Activated CD4-positive, alpha-beta memory T cell treated with anti-CD3 and anti-CD28 coated beads, Interleukin-2, amount 10 ng/mL, durations not matched to agents 7 days and 5 days (primary cell): ENCODE results near the gene CEP89. TPM values are rescaled to one million over a fixed set of nuclear protein-coding genes. Genes with fewer than 3 reads are reported as not detected.
"Not testable (repeated sequence)": the region's sequence is repeated elsewhere in the genome, so short reads cannot be mapped to it uniquely, and the experiment has no call there.

ENCODE experiments used
- CTCF ChIA-PET: fragments of 350-600 bp; sonication (Branson Sonifier 250); formaldehyde crosslinking; loops from one replicate; lab custom pipeline; 2021; ENCODE audit warnings: antibody characterized with exemption, inconsistent platforms; lab: Charles Lee
- POLR2A ChIA-PET: fragments of 350-600 bp; sonication (Branson Sonifier 250); formaldehyde crosslinking; loops from one replicate; lab custom pipeline; 2021; ENCODE audit warnings: antibody characterized with exemption; lab: Charles Lee
- DNase-seq: peaks from one replicate; pipeline ENCODE4 v3.0.0-alpha.2; 2020
- H3K27ac Mint-ChIP-seq: one replicate; pipeline ENCODE4 v1.8.0; 2021; ENCODE audit warnings: mild to moderate bottlenecking, mixed read lengths
- H3K27me3 Mint-ChIP-seq: one replicate; pipeline ENCODE4 v1.8.0; 2021; ENCODE audit warnings: mixed read lengths
- H3K36me3 Mint-ChIP-seq: one replicate; pipeline ENCODE4 v1.8.0; 2021; ENCODE audit warnings: low read depth, mixed read lengths
- H3K4me1 Mint-ChIP-seq: one replicate; pipeline ENCODE4 v1.8.0; 2021; ENCODE audit warnings: mixed read lengths
- H3K4me3 Mint-ChIP-seq: one replicate; pipeline ENCODE4 v1.8.0; 2021; ENCODE audit warnings: mild to moderate bottlenecking, mixed read lengths
- H3K9me3 Mint-ChIP-seq: one replicate; pipeline ENCODE4 v1.8.0; 2021; ENCODE audit warnings: mixed read lengths
- total RNA-seq, 2 experiments: library from RNA; stranded (reverse); gene quantifications; one replicate each; pipeline ENCODE4 v1.2.3, GENCODE V29; 2021

CEP89 gene
- 10 to 100 TPM; 18.1 to 19.8 TPM for total RNA-seq

- CTCF ChIA-PET = interaction anchor here (0.5 to 1.7 kb wide), 6 partner anchors 65 to 280 kb away, joined by 3 to 8 read pairs (median 3); partner anchors contain the start of gene NUDT19
- Mint-ChIP-seq H3K4me3 (peak within 1 kb of the TSS; percentile 96), H3K36me3 (peaks cover 20% of the 10 kb centered on the region), H3K4me1 (peaks cover 31% of the 10 kb centered on the region), H3K27ac (peak within 1 kb of the TSS; percentile 82), H3K9me3 (no peaks in the 10 kb centered on the region), H3K27me3 (no peaks in the 10 kb centered on the region)
- peak; percentile 99 for DNase-seq
- POLR2A ChIA-PET = interaction anchor here (0.6 to 2.1 kb wide), 10 partner anchors 28 to 626 kb away, joined by 3 to 14 read pairs (median 4); partner anchors contain the start of genes CEBPG, GPATCH1, NUDT19 and ZNF507
These were observed at the start of gene CEP89, which contains the start of gene FAAP24 for GRCh38 chr19:32971715-32972540. CEP89 (minus strand) TSS chr19:32971958; CDS start chr19:32971874, 84 bp downstream. FAAP24 (plus strand) TSS chr19:32972242; CDS start chr19:32973197, 955 bp downstream.

- H3K9me3 Mint-ChIP-seq, CTCF ChIA-PET, DNase-seq, H3K27me3 Mint-ChIP-seq, H3K27ac Mint-ChIP-seq, POLR2A ChIA-PET, H3K36me3 Mint-ChIP-seq, H3K4me1 Mint-ChIP-seq, H3K4me3 Mint-ChIP-seq: not testable (repeated sequence)
These were observed 39.1 kb upstream of the CEP89 start for GRCh38 chr19:33010891-33011290.

- Mint-ChIP-seq H3K4me1 (no peaks in the 10 kb centered on the region), H3K36me3 (no peaks in the 10 kb centered on the region)
- CTCF ChIA-PET = no interaction called here
These were observed 37.0 kb upstream of the CEP89 start for GRCh38 chr19:33008738-33009137.

GRCh38 chr19:33005440-33005839 lies 33.7 kb upstream of the CEP89 start:
- Mint-ChIP-seq H3K27ac (no peak overlapping the region), H3K27me3 (no peaks in the 10 kb centered on the region), H3K4me1 (peaks cover 7% of the 10 kb centered on the region), H3K36me3 (no peaks in the 10 kb centered on the region), H3K4me3 (no peak overlapping the region), H3K9me3 (no peaks in the 10 kb centered on the region)
- DNase-seq = no peak
- CTCF ChIA-PET = no interaction called here
- POLR2A ChIA-PET = no interaction called here

More at GRCh38 chr19:33008738-33009137, 37.0 kb upstream of the CEP89 start:
- H3K27me3 Mint-ChIP-seq = no peaks in the 10 kb centered on the region
- H3K4me3 Mint-ChIP-seq = no peak overlapping the region
- no peaks in the 10 kb centered on the region for H3K9me3 Mint-ChIP-seq
- no peak for DNase-seq
- POLR2A ChIA-PET = no interaction called here
- H3K27ac Mint-ChIP-seq = no peak overlapping the region

- DNase-seq, CTCF ChIA-PET, H3K27ac Mint-ChIP-seq: not testable (repeated sequence)
These were observed 31.8 kb upstream of the CEP89 start for GRCh38 chr19:33003424-33004024.

GRCh38 chr19:33002126-33002865 lies 30.5 kb upstream of the CEP89 start:
- POLR2A ChIA-PET, H3K4me3 Mint-ChIP-seq, H3K27me3 Mint-ChIP-seq, H3K36me3 Mint-ChIP-seq, H3K9me3 Mint-ChIP-seq, H3K27ac Mint-ChIP-seq, DNase-seq: not testable (repeated sequence)
- CTCF ChIA-PET = interaction anchor here (0.6 kb wide), 1 partner anchor 77 kb away, joined by 6 read pairs; no protein-coding TSS in a partner anchor
- H3K4me1 Mint-ChIP-seq = peaks cover 16% of the 10 kb centered on the region

More at GRCh38 chr19:33003424-33004024, 31.8 kb upstream of the CEP89 start:
- not testable (repeated sequence) for H3K9me3 Mint-ChIP-seq, H3K4me3 Mint-ChIP-seq, H3K36me3 Mint-ChIP-seq, H3K27me3 Mint-ChIP-seq
- POLR2A ChIA-PET = interaction anchor here (0.6 kb wide), 1 partner anchor 85 kb away, joined by 3 read pairs; no protein-coding TSS in a partner anchor
- H3K4me1 Mint-ChIP-seq = peaks cover 15% of the 10 kb centered on the region

- CTCF ChIA-PET = interaction anchor here (1.3 kb wide), 1 partner anchor 25 kb away, joined by 3 read pairs; no protein-coding TSS in a partner anchor
These were observed 29.2 kb upstream of the CEP89 start for GRCh38 chr19:33000910-33001309.

GRCh38 chr19:33000510-33000909 lies 28.8 kb upstream of the CEP89 start:
- Mint-ChIP-seq H3K4me1 (peaks cover 16% of the 10 kb centered on the region), H3K27me3 (no peaks in the 10 kb centered on the region), H3K36me3 (no peaks in the 10 kb centered on the region), H3K9me3 (no peaks in the 10 kb centered on the region), H3K4me3 (no peak overlapping the region), H3K27ac (peak overlapping the region; percentile 76)
- DNase-seq = peak; percentile 62
- CTCF ChIA-PET = interaction anchor here (1.3 kb wide), 1 partner anchor 24 kb away, joined by 3 read pairs; no protein-coding TSS in a partner anchor
- POLR2A ChIA-PET = interaction anchor here (1.4 kb wide), 1 partner anchor 28 kb away, joined by 5 read pairs; the partner anchor contains the start of genes CEP89 and FAAP24

More at GRCh38 chr19:33000910-33001309, 29.2 kb upstream of the CEP89 start:
- Mint-ChIP-seq H3K9me3 (no peaks in the 10 kb centered on the region), H3K36me3 (no peaks in the 10 kb centered on the region), H3K27ac (peak overlapping the region; percentile 76), H3K4me3 (no peak overlapping the region), H3K4me1 (peaks cover 16% of the 10 kb centered on the region), H3K27me3 (no peaks in the 10 kb centered on the region)
- DNase-seq = no peak
- POLR2A ChIA-PET = interaction anchor here (1.4 kb wide), 1 partner anchor 29 kb away, joined by 5 read pairs; the partner anchor contains the start of genes CEP89 and FAAP24

- H3K4me1 Mint-ChIP-seq = peaks cover 16% of the 10 kb centered on the region
- H3K27me3 Mint-ChIP-seq = no peaks in the 10 kb centered on the region
- POLR2A ChIA-PET = no interaction called here
- H3K9me3 Mint-ChIP-seq = no peaks in the 10 kb centered on the region
- H3K27ac Mint-ChIP-seq = no peak overlapping the region
- no peak overlapping the region for H3K4me3 Mint-ChIP-seq
- CTCF ChIA-PET = no interaction called here
- no peaks in the 10 kb centered on the region for H3K36me3 Mint-ChIP-seq
- no peak for DNase-seq
These were observed 27.0 kb upstream of the CEP89 start for GRCh38 chr19:32998722-32999121.

- Mint-ChIP-seq H3K9me3 (no peaks in the 10 kb centered on the region), H3K27ac (no peak overlapping the region), H3K4me3 (no peak overlapping the region), H3K27me3 (no peaks in the 10 kb centered on the region), H3K4me1 (peaks cover 16% of the 10 kb centered on the region), H3K36me3 (no peaks in the 10 kb centered on the region)
- ChIA-PET POLR2A (no interaction called here), CTCF (no interaction called here)
- no peak for DNase-seq
These were observed 26.1 kb upstream of the CEP89 start for GRCh38 chr19:32997716-32998355.

- DNase-seq, POLR2A ChIA-PET, H3K27me3 Mint-ChIP-seq, H3K27ac Mint-ChIP-seq, H3K4me3 Mint-ChIP-seq, H3K9me3 Mint-ChIP-seq, CTCF ChIA-PET, H3K36me3 Mint-ChIP-seq: not testable (repeated sequence)
- peaks cover 16% of the 10 kb centered on the region for H3K4me1 Mint-ChIP-seq
These were observed 25.3 kb upstream of the CEP89 start for GRCh38 chr19:32997061-32997464.

GRCh38 chr19:32995966-32996365 lies 24.2 kb upstream of the CEP89 start:
- H3K27me3 Mint-ChIP-seq, H3K9me3 Mint-ChIP-seq, H3K36me3 Mint-ChIP-seq, H3K27ac Mint-ChIP-seq, H3K4me3 Mint-ChIP-seq, CTCF ChIA-PET, DNase-seq, POLR2A ChIA-PET: not testable (repeated sequence)
- H3K4me1 Mint-ChIP-seq = peaks cover 19% of the 10 kb centered on the region
